Loucy (cell line): ENCODE results near the gene SEC16A.

ENCODE experiments used
- CTCF ChIP-seq: fragments of 200-600 bp; sonication (generic); conservative IDR thresholded peaks from 2 replicates; pipeline ENCODE4 v1.5.1; 2014; ENCODE audit warnings: mild to moderate bottlenecking, antibody characterized with exemption, low read length
- EZH2phosphoT487 ChIP-seq: fragments of 200-600 bp; IDR thresholded peaks from 2 replicates; pipeline ENCODE4 v1.6.1; 2018; ENCODE audit warnings: antibody characterized with exemption, mild to moderate bottlenecking, moderate library complexity, borderline replicate concordance

- no peak for TF ChIP-seq CTCF
- TF ChIP-seq EZH2phosphoT487: no peak
Observed at GRCh38 chr9:136437430-136437829, 45.4 kb downstream of the SEC16A start.
